ENCODE data around the gene VEGFB. TPM values are rescaled to one million over a fixed set of nuclear protein-coding genes. Genes with fewer than 3 reads are reported as not detected.

Gene VEGFB
- total and polyA plus RNA-seq, 2 of the 8 experiments (the other 6 are each of a cell fraction or from before 2014, with no cell fraction given) = 9.3 to 49.6 TPM

DNA sequence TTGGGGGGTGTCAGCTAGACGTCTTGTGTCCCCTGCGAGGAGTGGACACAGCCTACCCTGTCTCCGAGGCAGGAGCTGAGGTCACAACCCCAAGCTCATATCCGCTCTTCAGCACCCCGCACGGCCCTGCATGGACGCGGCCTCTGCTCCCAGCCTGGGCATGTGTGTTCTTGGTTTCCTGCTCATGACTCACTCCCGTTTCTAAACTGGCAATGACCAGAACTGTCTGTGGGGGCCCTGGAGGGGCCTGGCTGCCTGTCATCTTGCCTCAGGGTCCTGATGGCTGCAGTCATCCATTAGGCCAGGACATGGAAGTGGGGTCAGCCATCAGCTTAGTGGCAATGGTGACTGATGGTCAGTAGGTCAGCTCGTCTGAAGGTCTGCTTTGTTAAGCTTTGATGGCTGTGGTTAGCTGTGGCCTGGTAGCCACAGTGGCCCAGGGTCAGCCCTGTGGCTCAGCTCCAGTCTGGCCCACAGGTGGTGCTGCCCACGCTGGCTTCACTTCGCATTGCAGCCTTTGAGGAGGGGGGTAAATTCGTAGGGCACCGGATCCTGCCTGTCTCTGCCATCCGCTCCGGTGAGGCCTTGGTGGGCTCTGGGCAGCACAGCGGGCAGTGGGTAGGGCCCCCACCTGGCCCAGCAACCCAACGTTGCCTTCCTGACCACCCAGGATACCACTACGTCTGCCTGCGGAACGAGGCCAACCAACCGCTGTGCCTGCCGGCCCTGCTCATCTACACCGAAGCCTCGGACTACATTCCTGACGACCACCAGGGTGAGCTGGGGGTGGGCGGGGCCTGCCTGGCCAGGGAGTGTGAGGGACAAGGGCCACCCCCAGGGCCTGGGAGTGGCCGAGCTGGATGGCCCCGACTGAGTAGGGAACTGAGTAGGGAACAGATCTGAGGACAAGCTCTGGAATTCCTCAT, 28.9 kb downstream of the VEGFB start (continued):
- TF ChIP-seq, protein P1, sequence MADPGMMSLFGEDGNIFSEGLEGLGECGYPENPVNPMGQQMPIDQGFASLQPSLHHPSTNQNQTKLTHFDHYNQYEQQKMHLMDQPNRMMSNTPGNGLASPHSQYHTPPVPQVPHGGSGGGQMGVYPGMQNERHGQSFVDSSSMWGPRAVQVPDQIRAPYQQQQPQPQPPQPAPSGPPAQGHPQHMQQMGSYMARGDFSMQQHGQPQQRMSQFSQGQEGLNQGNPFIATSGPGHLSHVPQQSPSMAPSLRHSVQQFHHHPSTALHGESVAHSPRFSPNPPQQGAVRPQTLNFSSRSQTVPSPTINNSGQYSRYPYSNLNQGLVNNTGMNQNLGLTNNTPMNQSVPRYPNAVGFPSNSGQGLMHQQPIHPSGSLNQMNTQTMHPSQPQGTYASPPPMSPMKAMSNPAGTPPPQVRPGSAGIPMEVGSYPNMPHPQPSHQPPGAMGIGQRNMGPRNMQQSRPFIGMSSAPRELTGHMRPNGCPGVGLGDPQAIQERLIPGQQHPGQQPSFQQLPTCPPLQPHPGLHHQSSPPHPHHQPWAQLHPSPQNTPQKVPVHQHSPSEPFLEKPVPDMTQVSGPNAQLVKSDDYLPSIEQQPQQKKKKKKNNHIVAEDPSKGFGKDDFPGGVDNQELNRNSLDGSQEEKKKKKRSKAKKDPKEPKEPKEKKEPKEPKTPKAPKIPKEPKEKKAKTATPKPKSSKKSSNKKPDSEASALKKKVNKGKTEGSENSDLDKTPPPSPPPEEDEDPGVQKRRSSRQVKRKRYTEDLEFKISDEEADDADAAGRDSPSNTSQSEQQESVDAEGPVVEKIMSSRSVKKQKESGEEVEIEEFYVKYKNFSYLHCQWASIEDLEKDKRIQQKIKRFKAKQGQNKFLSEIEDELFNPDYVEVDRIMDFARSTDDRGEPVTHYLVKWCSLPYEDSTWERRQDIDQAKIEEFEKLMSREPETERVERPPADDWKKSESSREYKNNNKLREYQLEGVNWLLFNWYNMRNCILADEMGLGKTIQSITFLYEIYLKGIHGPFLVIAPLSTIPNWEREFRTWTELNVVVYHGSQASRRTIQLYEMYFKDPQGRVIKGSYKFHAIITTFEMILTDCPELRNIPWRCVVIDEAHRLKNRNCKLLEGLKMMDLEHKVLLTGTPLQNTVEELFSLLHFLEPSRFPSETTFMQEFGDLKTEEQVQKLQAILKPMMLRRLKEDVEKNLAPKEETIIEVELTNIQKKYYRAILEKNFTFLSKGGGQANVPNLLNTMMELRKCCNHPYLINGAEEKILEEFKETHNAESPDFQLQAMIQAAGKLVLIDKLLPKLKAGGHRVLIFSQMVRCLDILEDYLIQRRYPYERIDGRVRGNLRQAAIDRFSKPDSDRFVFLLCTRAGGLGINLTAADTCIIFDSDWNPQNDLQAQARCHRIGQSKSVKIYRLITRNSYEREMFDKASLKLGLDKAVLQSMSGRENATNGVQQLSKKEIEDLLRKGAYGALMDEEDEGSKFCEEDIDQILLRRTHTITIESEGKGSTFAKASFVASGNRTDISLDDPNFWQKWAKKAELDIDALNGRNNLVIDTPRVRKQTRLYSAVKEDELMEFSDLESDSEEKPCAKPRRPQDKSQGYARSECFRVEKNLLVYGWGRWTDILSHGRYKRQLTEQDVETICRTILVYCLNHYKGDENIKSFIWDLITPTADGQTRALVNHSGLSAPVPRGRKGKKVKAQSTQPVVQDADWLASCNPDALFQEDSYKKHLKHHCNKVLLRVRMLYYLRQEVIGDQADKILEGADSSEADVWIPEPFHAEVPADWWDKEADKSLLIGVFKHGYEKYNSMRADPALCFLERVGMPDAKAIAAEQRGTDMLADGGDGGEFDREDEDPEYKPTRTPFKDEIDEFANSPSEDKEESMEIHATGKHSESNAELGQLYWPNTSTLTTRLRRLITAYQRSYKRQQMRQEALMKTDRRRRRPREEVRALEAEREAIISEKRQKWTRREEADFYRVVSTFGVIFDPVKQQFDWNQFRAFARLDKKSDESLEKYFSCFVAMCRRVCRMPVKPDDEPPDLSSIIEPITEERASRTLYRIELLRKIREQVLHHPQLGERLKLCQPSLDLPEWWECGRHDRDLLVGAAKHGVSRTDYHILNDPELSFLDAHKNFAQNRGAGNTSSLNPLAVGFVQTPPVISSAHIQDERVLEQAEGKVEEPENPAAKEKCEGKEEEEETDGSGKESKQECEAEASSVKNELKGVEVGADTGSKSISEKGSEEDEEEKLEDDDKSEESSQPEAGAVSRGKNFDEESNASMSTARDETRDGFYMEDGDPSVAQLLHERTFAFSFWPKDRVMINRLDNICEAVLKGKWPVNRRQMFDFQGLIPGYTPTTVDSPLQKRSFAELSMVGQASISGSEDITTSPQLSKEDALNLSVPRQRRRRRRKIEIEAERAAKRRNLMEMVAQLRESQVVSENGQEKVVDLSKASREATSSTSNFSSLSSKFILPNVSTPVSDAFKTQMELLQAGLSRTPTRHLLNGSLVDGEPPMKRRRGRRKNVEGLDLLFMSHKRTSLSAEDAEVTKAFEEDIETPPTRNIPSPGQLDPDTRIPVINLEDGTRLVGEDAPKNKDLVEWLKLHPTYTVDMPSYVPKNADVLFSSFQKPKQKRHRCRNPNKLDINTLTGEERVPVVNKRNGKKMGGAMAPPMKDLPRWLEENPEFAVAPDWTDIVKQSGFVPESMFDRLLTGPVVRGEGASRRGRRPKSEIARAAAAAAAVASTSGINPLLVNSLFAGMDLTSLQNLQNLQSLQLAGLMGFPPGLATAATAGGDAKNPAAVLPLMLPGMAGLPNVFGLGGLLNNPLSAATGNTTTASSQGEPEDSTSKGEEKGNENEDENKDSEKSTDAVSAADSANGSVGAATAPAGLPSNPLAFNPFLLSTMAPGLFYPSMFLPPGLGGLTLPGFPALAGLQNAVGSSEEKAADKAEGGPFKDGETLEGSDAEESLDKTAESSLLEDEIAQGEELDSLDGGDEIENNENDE (IDR thresholded peaks at IDR 0.05; ENCODE audit: insufficient replicate concordance, low read length) = no peak
- TF ChIP-seq TEAD4 (IDR thresholded peaks at IDR 0.05; ENCODE audit: low read depth, low read length) (0 out of 2 replicates have a peak, but pooled peaks have one; percentile 22), SIRT6 (IDR thresholded peaks at IDR 0.05; ENCODE audit: low read length) (no peak)

Data from H1 (cell line).